Neural cell (in vitro differentiated cells): ENCODE results near the gene ATG7. TPM values are rescaled to one million over a fixed set of nuclear protein-coding genes. Genes with fewer than 3 reads are reported as not detected.

Source experiments
- H2AFZ ChIP-seq: fragments of 200-600, 300-800 bp; sonication (generic), shearing (Covaris generic); 2 replicates; pipeline ENCODE4 v1.6.0; 2014; ENCODE audit warnings: low read depth, mild to moderate bottlenecking, antibody characterized with exemption, low read length, moderate library complexity
- H3F3A ChIP-seq: fragments of 200-600 bp; shearing (Covaris generic); 2 replicates; pipeline ENCODE4 v1.6.1; 2016; ENCODE audit warnings: mild to moderate bottlenecking, moderate library complexity, mixed read lengths, antibody characterized with exemption, low read length; ENCODE audit not compliant: insufficient read depth, poor library complexity, severe bottlenecking
- H3K27ac ChIP-seq: fragments of 200-600, 300-800 bp; sonication (generic), shearing (Covaris generic); 2 replicates; pipeline ENCODE4 v1.5.1; 2014; ENCODE audit warnings: mild to moderate bottlenecking, low read length, moderate library complexity
- H3K27me3 ChIP-seq: fragments of 300-800, 200-600 bp; sonication (generic), shearing (Covaris generic); 2 replicates; pipeline ENCODE4 v1.6.0; 2014; ENCODE audit warnings: mild to moderate bottlenecking, low read depth, low read length, moderate library complexity; ENCODE audit not compliant: insufficient read depth
- H3K36me3 ChIP-seq: fragments of 300-800, 200-600 bp; sonication (generic), shearing (Covaris generic); 2 replicates; pipeline ENCODE4 v1.5.1; 2014; ENCODE audit warnings: mild to moderate bottlenecking, antibody characterized with exemption, low read length, moderate library complexity; ENCODE audit not compliant: insufficient read depth
- H3K4me2 ChIP-seq: fragments of 300-800, 200-600 bp; sonication (generic), shearing (Covaris generic); 2 replicates; pipeline ENCODE4 v1.6.0; 2014; ENCODE audit warnings: mild to moderate bottlenecking, low read length
- H3K4me3 ChIP-seq: fragments of 300-800, 200-600 bp; sonication (generic), shearing (Covaris generic); 2 replicates; pipeline ENCODE4 v1.5.1; 2014; ENCODE audit warnings: mild to moderate bottlenecking, low read length, moderate library complexity
- H3K79me2 ChIP-seq: fragments of 200-600 bp; shearing (Covaris generic); replicated peaks from 2 replicates; pipeline ENCODE4 v1.6.0; 2014; ENCODE audit warnings: mild to moderate bottlenecking, low read length, moderate library complexity; ENCODE audit not compliant: insufficient read depth
- H3K9ac ChIP-seq: fragments of 300-800, 200-600 bp; sonication (generic), shearing (Covaris generic); 2 replicates; pipeline ENCODE4 v1.6.1; 2016; ENCODE audit warnings: mild to moderate bottlenecking, low read length, mixed read lengths
- H3K9me2 ChIP-seq: fragments of 200-600 bp; shearing (Covaris generic); 2 replicates; pipeline ENCODE4 v1.6.1; 2016; ENCODE audit warnings: mild to moderate bottlenecking, low read length, mixed read lengths; ENCODE audit not compliant: insufficient read depth
- H3K9me3 ChIP-seq: fragments of 200-600, 300-800 bp; sonication (generic), shearing (Covaris generic); 2 replicates; pipeline ENCODE4 v1.6.1; 2016; ENCODE audit warnings: mild to moderate bottlenecking, mixed run types, low read length, moderate library complexity, mixed read lengths
- H4K20me1 ChIP-seq: fragments of 200-600 bp; shearing (Covaris generic); 2 replicates; pipeline ENCODE4 v1.6.1; 2016; ENCODE audit warnings: mild to moderate bottlenecking, mixed run types; ENCODE audit not compliant: insufficient read depth
- EP300 ChIP-seq: fragments of 450-650 bp; conservative IDR thresholded peaks from 2 replicates; pipeline ENCODE4 v1.6.1; 2014; ENCODE audit warnings: antibody characterized with exemption, mild to moderate bottlenecking, moderate library complexity; ENCODE audit not compliant: poor library complexity, severe bottlenecking
- EZH2 ChIP-seq: fragments of 200-600, 300-800 bp; shearing (Covaris generic), sonication (generic); IDR thresholded peaks from 2 replicates; pipeline ENCODE4 v1.6.1; 2014; ENCODE audit warnings: antibody characterized with exemption, low read length, borderline replicate concordance, mild to moderate bottlenecking; ENCODE audit not compliant: insufficient read depth, poor library complexity, severe bottlenecking
- MXI1 ChIP-seq: fragments of 450-650 bp; conservative IDR thresholded peaks from 2 replicates; pipeline ENCODE4 v1.6.1; 2014; ENCODE audit warnings: antibody characterized with exemption, mild to moderate bottlenecking; ENCODE audit not compliant: poor library complexity, severe bottlenecking
- POLR2AphosphoS5 ChIP-seq: IDR thresholded peaks from 2 replicates; pipeline ENCODE4 v1.6.1; 2012
- RAD21 ChIP-seq: fragments of 450-650 bp; conservative IDR thresholded peaks from 2 replicates; pipeline ENCODE4 v1.6.1; 2014; ENCODE audit warnings: antibody characterized with exemption, mild to moderate bottlenecking, moderate library complexity
- REST ChIP-seq: IDR thresholded peaks from 2 replicates; pipeline ENCODE4 v1.6.1; 2012; ENCODE audit warnings: borderline replicate concordance
- SMC3 ChIP-seq: fragments of 450-650 bp; conservative IDR thresholded peaks from 2 replicates; pipeline ENCODE4 v1.6.1; 2014; ENCODE audit warnings: antibody characterized with exemption, mild to moderate bottlenecking, moderate library complexity; ENCODE audit not compliant: poor library complexity
- TAF1 ChIP-seq: IDR thresholded peaks from 2 replicates; pipeline ENCODE4 v1.6.1; 2012; ENCODE audit warnings: low read depth
- polyA plus RNA-seq: library from polyadenylated mRNA; depleted of rRNA; stranded (reverse); fragments of >200 nt; gene quantifications from 2 replicates; pipeline ENCODE4 v1.2.3, GENCODE V29; 2014
- TF ChIP-seq, protein P1 (sequence below): fragments of 450-650 bp; IDR thresholded peaks from 2 replicates; pipeline ENCODE4 v1.5.1; 2014; ENCODE audit warnings: antibody characterized with exemption, mild to moderate bottlenecking, moderate library complexity; ENCODE audit not compliant: poor library complexity, severe bottlenecking

Gene ATG7
- polyA plus RNA-seq, 1 donor from 2014 or later, result 28.8 TPM

DNA sequence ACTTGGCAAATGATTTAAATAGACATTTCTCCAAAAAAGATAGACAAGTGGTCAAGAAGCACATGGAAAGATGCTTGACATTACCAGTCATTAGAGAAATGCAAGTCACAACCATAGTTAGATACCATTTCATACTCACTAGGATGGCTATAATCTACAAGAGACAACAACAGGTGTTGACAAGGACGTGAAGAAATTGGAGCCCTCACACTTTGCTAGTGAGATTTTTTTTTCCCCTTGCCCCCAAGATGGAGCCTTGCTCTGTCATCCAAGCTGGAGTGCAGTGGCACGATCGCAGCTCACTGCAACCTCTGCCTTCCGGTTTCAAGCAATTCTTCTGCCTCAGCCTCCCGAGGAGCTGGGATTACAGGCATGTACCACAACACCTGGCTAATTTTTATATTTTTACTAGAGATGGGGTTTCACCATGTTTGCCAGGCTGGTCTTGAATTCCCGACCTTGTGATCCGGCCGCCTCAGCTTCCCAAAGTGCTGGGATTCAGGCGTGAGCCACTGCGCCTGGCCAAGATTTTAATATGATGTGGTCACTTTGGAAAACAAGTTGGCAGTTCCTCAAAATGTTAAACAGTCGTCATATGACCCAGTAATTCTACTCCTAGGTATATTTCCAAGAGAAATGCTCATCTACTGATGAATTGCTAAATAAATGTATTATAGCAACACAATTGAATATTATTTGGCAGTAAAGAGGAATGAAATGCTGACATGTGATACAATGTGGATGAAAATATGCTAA is 103.3 kb downstream of the ATG7 start:
- TF ChIP-seq POLR2AphosphoS5 (no peak), REST (no peak), TAF1 (no peak), MXI1 (no peak), RAD21 (no peak)
- H3K27me3 ChIP-seq, result no peaks in the 10 kb centered on the region
- no peaks in the 10 kb centered on the region for H3K9me2 ChIP-seq
- H3K4me2 ChIP-seq, result no peak overlapping the region
- H3K36me3 ChIP-seq, result no peaks in the 10 kb centered on the region
- H3K27ac ChIP-seq, result no peak overlapping the region
- no peaks in the 10 kb centered on the region for H4K20me1 ChIP-seq
- no peak overlapping the region for H3K9ac ChIP-seq
- H3K79me2 ChIP-seq, result no peaks in the 10 kb centered on the region
- H2AFZ ChIP-seq, result no peak overlapping the region
- H3F3A ChIP-seq, result no peaks in the 10 kb centered on the region
- no peak overlapping the region for H3K4me3 ChIP-seq
- no peaks in the 10 kb centered on the region for H3K9me3 ChIP-seq

- Histone ChIP-seq H3K36me3 (no peaks in the 10 kb centered on the region), H3K79me2 (no peaks in the 10 kb centered on the region), H3K4me3 (no peak overlapping the region), H3K9me3 (no peaks in the 10 kb centered on the region), H3K9me2 (no peaks in the 10 kb centered on the region), H3F3A (no peaks in the 10 kb centered on the region), H2AFZ (no peak overlapping the region), H3K27ac (no peak overlapping the region), H4K20me1 (no peaks in the 10 kb centered on the region), H3K9ac (no peak overlapping the region), H3K27me3 (no peaks in the 10 kb centered on the region), H3K4me2 (no peak overlapping the region)
- TF ChIP-seq, protein P1, sequence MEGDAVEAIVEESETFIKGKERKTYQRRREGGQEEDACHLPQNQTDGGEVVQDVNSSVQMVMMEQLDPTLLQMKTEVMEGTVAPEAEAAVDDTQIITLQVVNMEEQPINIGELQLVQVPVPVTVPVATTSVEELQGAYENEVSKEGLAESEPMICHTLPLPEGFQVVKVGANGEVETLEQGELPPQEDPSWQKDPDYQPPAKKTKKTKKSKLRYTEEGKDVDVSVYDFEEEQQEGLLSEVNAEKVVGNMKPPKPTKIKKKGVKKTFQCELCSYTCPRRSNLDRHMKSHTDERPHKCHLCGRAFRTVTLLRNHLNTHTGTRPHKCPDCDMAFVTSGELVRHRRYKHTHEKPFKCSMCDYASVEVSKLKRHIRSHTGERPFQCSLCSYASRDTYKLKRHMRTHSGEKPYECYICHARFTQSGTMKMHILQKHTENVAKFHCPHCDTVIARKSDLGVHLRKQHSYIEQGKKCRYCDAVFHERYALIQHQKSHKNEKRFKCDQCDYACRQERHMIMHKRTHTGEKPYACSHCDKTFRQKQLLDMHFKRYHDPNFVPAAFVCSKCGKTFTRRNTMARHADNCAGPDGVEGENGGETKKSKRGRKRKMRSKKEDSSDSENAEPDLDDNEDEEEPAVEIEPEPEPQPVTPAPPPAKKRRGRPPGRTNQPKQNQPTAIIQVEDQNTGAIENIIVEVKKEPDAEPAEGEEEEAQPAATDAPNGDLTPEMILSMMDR, result no peak
- no peak for TF ChIP-seq REST
- no peak for TF ChIP-seq EP300
- TF ChIP-seq POLR2AphosphoS5, result no peak
- TF ChIP-seq EZH2, result no peak
- TF ChIP-seq TAF1, result no peak
- no peak for TF ChIP-seq RAD21
- TF ChIP-seq MXI1, result no peak
- no peak for TF ChIP-seq SMC3
These were observed 105.5 kb downstream of the ATG7 start for GRCh38 chr3:11377719-11378118.
